HEK293 (cell line): Measurements from ENCODE around the gene KAT7.

Experiments
- TCF7L2 ChIP-seq: IDR thresholded peaks from 2 replicates; pipeline ENCODE4 v1.6.1; 2011; ENCODE audit warnings: low read depth, mild to moderate bottlenecking, inconsistent platforms, low read length, moderate library complexity, borderline replicate concordance
- YY1 ChIP-seq: fragments of 450-650 bp; formaldehyde crosslinking; IDR thresholded peaks from 2 replicates; pipeline ENCODE4 v1.5.1; 2018; ENCODE audit warnings: missing biosample characterization, missing genetic modification characterization
- ZBTB20 ChIP-seq: fragments of 450-650 bp; formaldehyde crosslinking; IDR thresholded peaks from 2 replicates; pipeline ENCODE4 v1.5.1; 2016; ENCODE audit warnings: missing biosample characterization, missing genetic modification characterization
- ZFHX2 ChIP-seq: fragments of 450-650 bp; formaldehyde crosslinking; conservative IDR thresholded peaks from 2 replicates; pipeline ENCODE4 v1.5.1; 2016; ENCODE audit warnings: missing biosample characterization, missing genetic modification characterization
- ZNF157 ChIP-seq: fragments of 450-650 bp; formaldehyde crosslinking; IDR thresholded peaks from 2 replicates; pipeline ENCODE4 v1.5.1; 2016; ENCODE audit warnings: missing biosample characterization, missing genetic modification characterization
- ZNF202 ChIP-seq: fragments of 450-650 bp; formaldehyde crosslinking; IDR thresholded peaks from 2 replicates; pipeline ENCODE4 v1.5.1; 2016; ENCODE audit warnings: missing biosample characterization, missing genetic modification characterization, borderline replicate concordance
- ZNF23 ChIP-seq: fragments of 450-650 bp; formaldehyde crosslinking; IDR thresholded peaks from 2 replicates; pipeline ENCODE4 v1.5.1; 2016; ENCODE audit warnings: missing biosample characterization, missing genetic modification characterization, borderline replicate concordance
- ZNF24 ChIP-seq: fragments of 450-650 bp; formaldehyde crosslinking; IDR thresholded peaks from 2 replicates; pipeline ENCODE4 v1.5.1; 2016; ENCODE audit warnings: missing biosample characterization, missing genetic modification characterization
- ZNF549 ChIP-seq: fragments of 450-650 bp; IDR thresholded peaks from 2 replicates; pipeline ENCODE4 v1.5.1; 2018; ENCODE audit warnings: missing biosample characterization, missing genetic modification characterization, mild to moderate bottlenecking, inconsistent platforms, moderate library complexity
- ZNF776 ChIP-seq: fragments of 450-650 bp; formaldehyde crosslinking; IDR thresholded peaks from 2 replicates; pipeline ENCODE4 v1.5.0; 2017; ENCODE audit warnings: missing biosample characterization, missing genetic modification characterization, borderline replicate concordance
- ZNF792 ChIP-seq: fragments of 450-650 bp; formaldehyde crosslinking; IDR thresholded peaks from 2 replicates; pipeline ENCODE4 v1.5.1; 2016; ENCODE audit warnings: missing biosample characterization, missing genetic modification characterization
- TF ChIP-seq, protein P1 (sequence below): fragments of 450-650 bp; formaldehyde crosslinking; IDR thresholded peaks from 2 replicates; pipeline ENCODE4 v1.5.1; 2016; ENCODE audit warnings: missing biosample characterization, missing genetic modification characterization
- TF ChIP-seq, protein P2 (sequence below): fragments of 450-650 bp; formaldehyde crosslinking; IDR thresholded peaks from 2 replicates; pipeline ENCODE4 v1.5.1; 2016; ENCODE audit warnings: missing biosample characterization, missing genetic modification characterization
- TF ChIP-seq, protein P3 (sequence below): fragments of 450-650 bp; formaldehyde crosslinking; IDR thresholded peaks from 2 replicates; pipeline ENCODE4 v1.5.1; 2016; ENCODE audit warnings: missing biosample characterization, missing genetic modification characterization

DNA sequence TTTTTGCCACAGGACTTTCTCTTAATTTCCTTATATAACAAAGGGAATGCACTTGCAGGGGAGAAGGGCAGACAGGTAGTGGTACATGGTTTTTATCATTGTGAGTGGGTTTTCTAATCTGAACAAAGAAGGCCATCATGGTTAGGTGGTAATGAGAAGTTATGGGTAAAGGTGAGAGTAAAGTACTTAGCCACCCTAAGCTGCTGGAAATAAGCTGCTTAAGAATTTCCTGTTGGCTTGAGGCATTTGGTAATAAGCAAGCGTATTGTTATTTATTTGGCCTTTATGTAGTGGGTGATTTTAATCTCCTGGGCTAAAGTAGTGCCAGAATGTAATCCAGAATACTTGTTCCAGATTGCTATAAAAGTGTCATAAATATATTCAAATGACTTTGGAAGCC is 32.3 kb downstream of the KAT7 start:
- TF ChIP-seq, protein P1, sequence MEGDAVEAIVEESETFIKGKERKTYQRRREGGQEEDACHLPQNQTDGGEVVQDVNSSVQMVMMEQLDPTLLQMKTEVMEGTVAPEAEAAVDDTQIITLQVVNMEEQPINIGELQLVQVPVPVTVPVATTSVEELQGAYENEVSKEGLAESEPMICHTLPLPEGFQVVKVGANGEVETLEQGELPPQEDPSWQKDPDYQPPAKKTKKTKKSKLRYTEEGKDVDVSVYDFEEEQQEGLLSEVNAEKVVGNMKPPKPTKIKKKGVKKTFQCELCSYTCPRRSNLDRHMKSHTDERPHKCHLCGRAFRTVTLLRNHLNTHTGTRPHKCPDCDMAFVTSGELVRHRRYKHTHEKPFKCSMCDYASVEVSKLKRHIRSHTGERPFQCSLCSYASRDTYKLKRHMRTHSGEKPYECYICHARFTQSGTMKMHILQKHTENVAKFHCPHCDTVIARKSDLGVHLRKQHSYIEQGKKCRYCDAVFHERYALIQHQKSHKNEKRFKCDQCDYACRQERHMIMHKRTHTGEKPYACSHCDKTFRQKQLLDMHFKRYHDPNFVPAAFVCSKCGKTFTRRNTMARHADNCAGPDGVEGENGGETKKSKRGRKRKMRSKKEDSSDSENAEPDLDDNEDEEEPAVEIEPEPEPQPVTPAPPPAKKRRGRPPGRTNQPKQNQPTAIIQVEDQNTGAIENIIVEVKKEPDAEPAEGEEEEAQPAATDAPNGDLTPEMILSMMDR (tag by site-specific recombination) = no peak
- TF ChIP-seq ZNF776 (tag by site-specific recombination) = no peak
- no peak for TF ChIP-seq ZNF549 (tag by site-specific recombination)
- no peak for TF ChIP-seq ZNF24 (tag by site-specific recombination)
- TF ChIP-seq YY1 (tag by site-specific recombination) = no peak
- no peak for TF ChIP-seq ZFHX2
- TF ChIP-seq, protein P2, sequence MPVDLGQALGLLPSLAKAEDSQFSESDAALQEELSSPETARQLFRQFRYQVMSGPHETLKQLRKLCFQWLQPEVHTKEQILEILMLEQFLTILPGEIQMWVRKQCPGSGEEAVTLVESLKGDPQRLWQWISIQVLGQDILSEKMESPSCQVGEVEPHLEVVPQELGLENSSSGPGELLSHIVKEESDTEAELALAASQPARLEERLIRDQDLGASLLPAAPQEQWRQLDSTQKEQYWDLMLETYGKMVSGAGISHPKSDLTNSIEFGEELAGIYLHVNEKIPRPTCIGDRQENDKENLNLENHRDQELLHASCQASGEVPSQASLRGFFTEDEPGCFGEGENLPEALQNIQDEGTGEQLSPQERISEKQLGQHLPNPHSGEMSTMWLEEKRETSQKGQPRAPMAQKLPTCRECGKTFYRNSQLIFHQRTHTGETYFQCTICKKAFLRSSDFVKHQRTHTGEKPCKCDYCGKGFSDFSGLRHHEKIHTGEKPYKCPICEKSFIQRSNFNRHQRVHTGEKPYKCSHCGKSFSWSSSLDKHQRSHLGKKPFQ (tag by site-specific recombination) = no peak
- no peak for TF ChIP-seq ZNF157 (tag by site-specific recombination)
- TF ChIP-seq ZBTB20 = no peak
- TF ChIP-seq ZNF792 (tag by site-specific recombination) = no peak
- no peak for TF ChIP-seq ZNF202
- no peak for TF ChIP-seq TCF7L2
- TF ChIP-seq, protein P3, sequence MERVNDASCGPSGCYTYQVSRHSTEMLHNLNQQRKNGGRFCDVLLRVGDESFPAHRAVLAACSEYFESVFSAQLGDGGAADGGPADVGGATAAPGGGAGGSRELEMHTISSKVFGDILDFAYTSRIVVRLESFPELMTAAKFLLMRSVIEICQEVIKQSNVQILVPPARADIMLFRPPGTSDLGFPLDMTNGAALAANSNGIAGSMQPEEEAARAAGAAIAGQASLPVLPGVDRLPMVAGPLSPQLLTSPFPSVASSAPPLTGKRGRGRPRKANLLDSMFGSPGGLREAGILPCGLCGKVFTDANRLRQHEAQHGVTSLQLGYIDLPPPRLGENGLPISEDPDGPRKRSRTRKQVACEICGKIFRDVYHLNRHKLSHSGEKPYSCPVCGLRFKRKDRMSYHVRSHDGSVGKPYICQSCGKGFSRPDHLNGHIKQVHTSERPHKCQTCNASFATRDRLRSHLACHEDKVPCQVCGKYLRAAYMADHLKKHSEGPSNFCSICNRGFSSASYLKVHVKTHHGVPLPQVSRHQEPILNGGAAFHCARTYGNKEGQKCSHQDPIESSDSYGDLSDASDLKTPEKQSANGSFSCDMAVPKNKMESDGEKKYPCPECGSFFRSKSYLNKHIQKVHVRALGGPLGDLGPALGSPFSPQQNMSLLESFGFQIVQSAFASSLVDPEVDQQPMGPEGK (tag by site-specific recombination) = no peak
- TF ChIP-seq ZNF23 = no peak
